HepG2 (cell line): ENCODE results near the gene SCN7A. TPM values are rescaled to one million over a fixed set of nuclear protein-coding genes. Genes with fewer than 3 reads are reported as not detected.

Source experiments
- DNMT3B ChIP-seq: conservative IDR thresholded peaks from 2 replicates; pipeline ENCODE4 v1.6.1; 2016; ENCODE audit warnings: missing biosample characterization, control low read depth
- GZF1 ChIP-seq: sonication (generic); formaldehyde crosslinking; IDR thresholded peaks from 2 replicates; pipeline ENCODE4 v1.5.1; 2020; ENCODE audit warnings: mild to moderate bottlenecking, missing genetic modification reagents
- HOXA9 ChIP-seq: sonication (generic); formaldehyde crosslinking; IDR thresholded peaks from 2 replicates; pipeline ENCODE4 v1.8.1; 2022; ENCODE audit warnings: missing genetic modification reagents, mild to moderate bottlenecking, moderate library complexity, borderline replicate concordance
- MED1 ChIP-seq: sonication (generic); formaldehyde crosslinking; IDR thresholded peaks from 2 replicates; pipeline ENCODE4 v1.4.0; 2020; ENCODE audit warnings: missing genetic modification reagents
- NR3C1 ChIP-seq: sonication (generic); formaldehyde crosslinking; IDR thresholded peaks from 2 replicates; pipeline ENCODE4 v1.4.0; 2020; ENCODE audit warnings: missing genetic modification reagents
- PCBP1 ChIP-seq: fragments of 200-400 bp; formaldehyde crosslinking; IDR thresholded peaks from 2 replicates; pipeline ENCODE4 v1.6.1; 2017; ENCODE audit warnings: mild to moderate bottlenecking, low read depth, low read length, borderline replicate concordance
- SOX5 ChIP-seq: IDR thresholded peaks from 2 replicates; pipeline ENCODE4 v1.6.1; 2016; ENCODE audit warnings: borderline replicate concordance
- SRSF9 ChIP-seq: fragments of 200-400 bp; formaldehyde crosslinking; IDR thresholded peaks from 2 replicates; pipeline ENCODE4 v1.6.1; 2018; ENCODE audit warnings: borderline replicate concordance, mild to moderate bottlenecking, low read depth, low read length; ENCODE audit not compliant: insufficient read depth, poor library complexity, severe bottlenecking
- ZBTB42 ChIP-seq: sonication (generic); formaldehyde crosslinking; IDR thresholded peaks from 2 replicates; pipeline ENCODE4 v1.5.0; 2020; ENCODE audit warnings: mild to moderate bottlenecking, missing genetic modification reagents
- ZFP36L1 ChIP-seq: sonication (generic); formaldehyde crosslinking; IDR thresholded peaks from 2 replicates; pipeline ENCODE4 v1.8.0; 2022; ENCODE audit warnings: mild to moderate bottlenecking, missing genetic modification reagents, moderate library complexity
- ZNF264 ChIP-seq: sonication (generic); formaldehyde crosslinking; IDR thresholded peaks from 2 replicates; pipeline ENCODE4 v1.4.0; 2020; ENCODE audit warnings: missing genetic modification reagents
- ZNF3 ChIP-seq: IDR thresholded peaks from 2 replicates; pipeline ENCODE4 v1.7.0; 2017; ENCODE audit warnings: inconsistent platforms
- ZNF337 ChIP-seq: sonication (generic); formaldehyde crosslinking; IDR thresholded peaks from 2 replicates; pipeline ENCODE4 v1.5.1; 2020; ENCODE audit warnings: missing genetic modification reagents, low read depth, mild to moderate bottlenecking, borderline replicate concordance
- ZNF33B ChIP-seq: sonication (generic); formaldehyde crosslinking; IDR thresholded peaks from 2 replicates; pipeline ENCODE4 v1.5.1; 2020; ENCODE audit warnings: mild to moderate bottlenecking, missing genetic modification reagents
- ZNF549 ChIP-seq: sonication (generic); formaldehyde crosslinking; IDR thresholded peaks from 2 replicates; pipeline ENCODE4 v1.5.0; 2020; ENCODE audit warnings: missing genetic modification reagents
- ZNF570 ChIP-seq: sonication (generic); formaldehyde crosslinking; IDR thresholded peaks from 2 replicates; pipeline ENCODE4 v1.4.0; 2020; ENCODE audit warnings: mild to moderate bottlenecking, missing genetic modification reagents, borderline replicate concordance
- ZNF792 ChIP-seq: IDR thresholded peaks from 2 replicates; pipeline ENCODE4 v1.6.1; 2016
- polyA plus RNA-seq, 8 experiments: library from polyadenylated mRNA; depleted of rRNA in 3 of 8; stranded (reverse) in 7 of 8; unstranded in 1 of 8; fragments of >200 nt; fragmentation: Illumina TruSeq in 4 of 8; extraction: Trizol in 4 of 8; gene quantifications; 2 replicates each; pipeline versions ENCODE4 v1.2.1 to v1.2.3, GENCODE V29; 2011 to 2016; ENCODE audit warnings: low read depth in 4 of 8, missing spikeins in 1 of 8, mixed read lengths in 1 of 8; ENCODE audit not compliant: insufficient read depth in 1 of 8
- total RNA-seq, 5 experiments: library from RNA; depleted of rRNA; stranded (reverse); fragments of >200 nt; fragmentation: Illumina TruSeq; extraction: Trizol; gene quantifications; 2 replicates each; pipeline ENCODE4 v1.2.3, GENCODE V29; 2016; ENCODE audit warnings: low read depth in 1 of 5
- TF ChIP-seq, protein P1 (sequence below): sonication (generic); formaldehyde crosslinking; IDR thresholded peaks from 2 replicates; pipeline ENCODE4 v1.5.0; 2020; ENCODE audit warnings: missing genetic modification reagents
- TF ChIP-seq, protein P2 (sequence below): sonication (generic); formaldehyde crosslinking; IDR thresholded peaks from 2 replicates; pipeline ENCODE4 v1.8.0; 2023; ENCODE audit warnings: mild to moderate bottlenecking, missing genetic modification reagents
- TF ChIP-seq, protein P3 (sequence below): sonication (generic); formaldehyde crosslinking; IDR thresholded peaks from 2 replicates; pipeline ENCODE4 v1.8.1; 2023; ENCODE audit warnings: missing genetic modification reagents, inconsistent platforms, borderline replicate concordance
- TF ChIP-seq, protein P4 (sequence below): sonication (generic); formaldehyde crosslinking; IDR thresholded peaks from 2 replicates; pipeline ENCODE4 v1.8.0; 2022; ENCODE audit warnings: low read depth, missing genetic modification reagents

Gene SCN7A
- total and polyA plus RNA-seq, 2 of the 13 experiments (the other 11 are each of a cell fraction or from before 2014, with no cell fraction given), result 0.01 TPM; not detected in 1

DNA sequence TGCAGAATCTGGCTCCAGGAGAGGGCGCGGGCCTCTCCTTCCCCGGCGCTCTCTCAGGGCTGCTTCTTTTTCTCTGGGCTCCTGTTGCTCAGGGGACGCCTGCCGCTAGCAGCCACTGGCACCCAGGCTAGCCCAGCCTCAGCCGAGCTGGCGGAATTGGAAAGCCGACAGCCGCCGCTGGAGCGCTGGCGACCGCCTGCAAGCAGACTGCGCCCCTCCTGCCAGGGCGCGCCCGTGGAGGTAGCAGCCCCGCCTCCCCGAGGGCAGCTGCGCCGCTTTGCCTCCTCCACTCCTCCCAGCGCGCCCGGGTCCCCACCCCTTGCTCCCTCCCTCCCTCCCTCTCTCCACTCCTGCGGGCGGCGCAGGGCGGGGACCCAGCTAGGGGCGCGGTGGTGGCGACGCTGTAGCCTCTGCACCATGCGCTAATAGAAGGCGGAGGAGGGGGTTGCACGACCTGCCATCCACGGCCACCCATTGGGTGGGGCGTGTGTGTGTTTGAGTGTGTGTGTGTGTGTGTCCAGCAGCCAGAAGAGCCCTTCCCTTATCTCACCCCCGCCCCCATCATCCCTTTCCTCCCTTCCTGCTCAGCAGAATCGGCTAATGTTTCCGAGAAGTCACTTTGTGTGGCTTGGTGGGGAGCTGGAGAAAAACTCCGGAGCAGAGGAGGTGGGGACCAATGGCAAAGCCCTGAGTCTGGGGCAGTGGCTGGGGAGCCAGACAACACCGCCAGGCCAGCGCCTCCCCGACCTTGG is 118.1 kb downstream of the SCN7A start, which contains the start of gene SCN9A (continued):
- TF ChIP-seq, protein P1, sequence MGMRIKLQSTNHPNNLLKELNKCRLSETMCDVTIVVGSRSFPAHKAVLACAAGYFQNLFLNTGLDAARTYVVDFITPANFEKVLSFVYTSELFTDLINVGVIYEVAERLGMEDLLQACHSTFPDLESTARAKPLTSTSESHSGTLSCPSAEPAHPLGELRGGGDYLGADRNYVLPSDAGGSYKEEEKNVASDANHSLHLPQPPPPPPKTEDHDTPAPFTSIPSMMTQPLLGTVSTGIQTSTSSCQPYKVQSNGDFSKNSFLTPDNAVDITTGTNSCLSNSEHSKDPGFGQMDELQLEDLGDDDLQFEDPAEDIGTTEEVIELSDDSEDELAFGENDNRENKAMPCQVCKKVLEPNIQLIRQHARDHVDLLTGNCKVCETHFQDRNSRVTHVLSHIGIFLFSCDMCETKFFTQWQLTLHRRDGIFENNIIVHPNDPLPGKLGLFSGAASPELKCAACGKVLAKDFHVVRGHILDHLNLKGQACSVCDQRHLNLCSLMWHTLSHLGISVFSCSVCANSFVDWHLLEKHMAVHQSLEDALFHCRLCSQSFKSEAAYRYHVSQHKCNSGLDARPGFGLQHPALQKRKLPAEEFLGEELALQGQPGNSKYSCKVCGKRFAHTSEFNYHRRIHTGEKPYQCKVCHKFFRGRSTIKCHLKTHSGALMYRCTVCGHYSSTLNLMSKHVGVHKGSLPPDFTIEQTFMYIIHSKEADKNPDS (CRISPR knock-in tag), result no peak
- TF ChIP-seq ZNF3 (CRISPR knock-in tag) (no peak), MED1 (CRISPR knock-in tag) (peak; percentile 74), GZF1 (CRISPR knock-in tag) (no peak; the same call in 1 of the 2 replicates), ZNF337 (CRISPR knock-in tag) (no peak; the same call in 1 of the 2 replicates), ZNF792 (peak; percentile 87; the same call in 1 of the 2 replicates), ZNF549 (CRISPR knock-in tag) (no peak), DNMT3B (CRISPR knock-in tag) (no peak), ZNF570 (CRISPR knock-in tag) (no peak), HOXA9 (CRISPR knock-in tag) (no peak), ZFP36L1 (CRISPR knock-in tag) (no peak; the same call in 1 of the 2 replicates), SRSF9 (no peak), PCBP1 (no peak), ZBTB42 (CRISPR knock-in tag) (0 out of 2 replicates have a peak, but pooled peaks have one; percentile 49), SOX5 (CRISPR knock-in tag) (no peak; the same call in 1 of the 2 replicates), ZNF33B (peak; percentile 22; the same call in 1 of the 2 replicates), ZNF264 (CRISPR knock-in tag) (peak; percentile 81; the same call in 1 of the 2 replicates), NR3C1 (CRISPR knock-in tag) (no peak)
- TF ChIP-seq, protein P2, sequence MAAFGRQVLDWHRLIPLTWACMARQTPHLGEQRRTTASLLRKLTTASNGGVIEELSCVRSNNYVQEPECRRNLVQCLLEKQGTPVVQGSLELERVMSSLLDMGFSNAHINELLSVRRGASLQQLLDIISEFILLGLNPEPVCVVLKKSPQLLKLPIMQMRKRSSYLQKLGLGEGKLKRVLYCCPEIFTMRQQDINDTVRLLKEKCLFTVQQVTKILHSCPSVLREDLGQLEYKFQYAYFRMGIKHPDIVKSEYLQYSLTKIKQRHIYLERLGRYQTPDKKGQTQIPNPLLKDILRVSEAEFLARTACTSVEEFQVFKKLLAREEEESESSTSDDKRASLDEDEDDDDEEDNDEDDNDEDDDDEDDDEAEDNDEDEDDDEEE (CRISPR knock-in tag), result no peak; the same call in 1 of the 2 replicates
- TF ChIP-seq, protein P3, sequence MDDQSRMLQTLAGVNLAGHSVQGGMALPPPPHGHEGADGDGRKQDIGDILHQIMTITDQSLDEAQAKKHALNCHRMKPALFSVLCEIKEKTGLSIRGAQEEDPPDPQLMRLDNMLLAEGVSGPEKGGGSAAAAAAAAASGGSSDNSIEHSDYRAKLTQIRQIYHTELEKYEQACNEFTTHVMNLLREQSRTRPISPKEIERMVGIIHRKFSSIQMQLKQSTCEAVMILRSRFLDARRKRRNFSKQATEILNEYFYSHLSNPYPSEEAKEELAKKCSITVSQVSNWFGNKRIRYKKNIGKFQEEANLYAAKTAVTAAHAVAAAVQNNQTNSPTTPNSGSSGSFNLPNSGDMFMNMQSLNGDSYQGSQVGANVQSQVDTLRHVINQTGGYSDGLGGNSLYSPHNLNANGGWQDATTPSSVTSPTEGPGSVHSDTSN (CRISPR knock-in tag), result no peak
- TF ChIP-seq, protein P4, sequence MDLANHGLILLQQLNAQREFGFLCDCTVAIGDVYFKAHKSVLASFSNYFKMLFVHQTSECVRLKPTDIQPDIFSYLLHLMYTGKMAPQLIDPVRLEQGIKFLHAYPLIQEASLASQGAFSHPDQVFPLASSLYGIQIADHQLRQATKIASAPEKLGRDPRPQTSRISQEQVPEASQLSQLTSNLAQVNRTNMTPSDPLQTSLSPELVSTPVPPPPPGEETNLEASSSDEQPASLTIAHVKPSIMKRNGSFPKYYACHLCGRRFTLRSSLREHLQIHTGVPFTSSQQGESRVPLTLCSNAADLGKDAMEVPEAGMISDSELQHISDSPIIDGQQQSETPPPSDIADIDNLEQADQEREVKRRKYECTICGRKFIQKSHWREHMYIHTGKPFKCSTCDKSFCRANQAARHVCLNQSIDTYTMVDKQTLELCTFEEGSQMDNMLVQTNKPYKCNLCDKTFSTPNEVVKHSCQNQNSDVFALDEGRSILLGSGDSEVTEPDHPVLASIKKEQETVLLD (CRISPR knock-in tag), result no peak
